ENCODE measurements around the gene ZGLP1. TPM values are rescaled to one million over a fixed set of nuclear protein-coding genes. Genes with fewer than 3 reads are reported as not detected.

ZGLP1 gene
- polyA plus RNA-seq, 1 donor (not counting 4 experiments of a cell fraction or from before 2014, with no cell fraction given), result 0.43 TPM

- Histone ChIP-seq H3K9me1 (ENCODE audit: control insufficient read depth, extremely low read depth, insufficient read depth, low read length) (no peaks in the 10 kb centered on the region), H3K79me2 (ENCODE audit: control insufficient read depth, insufficient read depth, low read length) (no peaks in the 10 kb centered on the region), H3K4me3 (ENCODE audit: control insufficient read depth in 2 of 3, extremely low read depth in 1 of 3, insufficient read depth in 2 of 3, low read depth in 1 of 3, low read length in 3 of 3) (peak overlapping the region; percentile 31 to 66 (median 57)), H3K27me3 (ENCODE audit: control insufficient read depth, extremely low read depth, insufficient read depth, low read length) (peaks cover 88% of the 10 kb centered on the region), H3K4me2 (ENCODE audit: control insufficient read depth, extremely low read depth, insufficient read depth, low read depth, low read length) (peak overlapping the region; percentile 90), H2AFZ (ENCODE audit: control insufficient read depth, low read length) (peak overlapping the region; percentile 56), H3K27ac (ENCODE audit: control insufficient read depth, insufficient read depth, low read length) (no peak overlapping the region), H3K9ac (ENCODE audit: control insufficient read depth, extremely low read depth, insufficient read depth, low read length) (peak overlapping the region; percentile 28), H3K4me1 (ENCODE audit: control insufficient read depth, extremely low read depth, insufficient read depth, low read length) (peaks cover 27% of the 10 kb centered on the region), H4K20me1 (ENCODE audit: control insufficient read depth, extremely low read depth, insufficient read depth, low read length) (no peaks in the 10 kb centered on the region), H3K9me3 (ENCODE audit: control insufficient read depth, low read depth, low read length) (no peaks in the 10 kb centered on the region), H3K36me3 (ENCODE audit: control insufficient read depth in 2 of 2, extremely low read depth in 1 of 2, insufficient read depth in 2 of 2, low read length in 2 of 2) (no peaks in the 10 kb centered on the region)
- no peak for FAIRE-seq
- TF ChIP-seq, protein P1, sequence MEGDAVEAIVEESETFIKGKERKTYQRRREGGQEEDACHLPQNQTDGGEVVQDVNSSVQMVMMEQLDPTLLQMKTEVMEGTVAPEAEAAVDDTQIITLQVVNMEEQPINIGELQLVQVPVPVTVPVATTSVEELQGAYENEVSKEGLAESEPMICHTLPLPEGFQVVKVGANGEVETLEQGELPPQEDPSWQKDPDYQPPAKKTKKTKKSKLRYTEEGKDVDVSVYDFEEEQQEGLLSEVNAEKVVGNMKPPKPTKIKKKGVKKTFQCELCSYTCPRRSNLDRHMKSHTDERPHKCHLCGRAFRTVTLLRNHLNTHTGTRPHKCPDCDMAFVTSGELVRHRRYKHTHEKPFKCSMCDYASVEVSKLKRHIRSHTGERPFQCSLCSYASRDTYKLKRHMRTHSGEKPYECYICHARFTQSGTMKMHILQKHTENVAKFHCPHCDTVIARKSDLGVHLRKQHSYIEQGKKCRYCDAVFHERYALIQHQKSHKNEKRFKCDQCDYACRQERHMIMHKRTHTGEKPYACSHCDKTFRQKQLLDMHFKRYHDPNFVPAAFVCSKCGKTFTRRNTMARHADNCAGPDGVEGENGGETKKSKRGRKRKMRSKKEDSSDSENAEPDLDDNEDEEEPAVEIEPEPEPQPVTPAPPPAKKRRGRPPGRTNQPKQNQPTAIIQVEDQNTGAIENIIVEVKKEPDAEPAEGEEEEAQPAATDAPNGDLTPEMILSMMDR (optimal IDR thresholded peaks at IDR 0.05 in 1 of 3, IDR thresholded peaks at IDR 0.05 in 1 of 3, conservative IDR thresholded peaks at IDR 0.05 in 1 of 3; ENCODE audit: extremely low read depth in 1 of 3, insufficient read depth in 2 of 3, low read length in 3 of 3), result no peak
- peak; percentile 33 for TF ChIP-seq EZH2 (IDR thresholded peaks at IDR 0.05; ENCODE audit: low read length)
- DNase-seq (ENCODE audit: low read depth, low spot score), result no peak
- dilution Hi-C loops (cut with MboI; ENCODE audit: extremely low pct_ligation_motif_present, low sequenced_read_pairs), result no loop called here
Measured at GRCh38 chr19:10291554-10292205, 17.9 kb downstream of the ZGLP1 start.

DNA sequence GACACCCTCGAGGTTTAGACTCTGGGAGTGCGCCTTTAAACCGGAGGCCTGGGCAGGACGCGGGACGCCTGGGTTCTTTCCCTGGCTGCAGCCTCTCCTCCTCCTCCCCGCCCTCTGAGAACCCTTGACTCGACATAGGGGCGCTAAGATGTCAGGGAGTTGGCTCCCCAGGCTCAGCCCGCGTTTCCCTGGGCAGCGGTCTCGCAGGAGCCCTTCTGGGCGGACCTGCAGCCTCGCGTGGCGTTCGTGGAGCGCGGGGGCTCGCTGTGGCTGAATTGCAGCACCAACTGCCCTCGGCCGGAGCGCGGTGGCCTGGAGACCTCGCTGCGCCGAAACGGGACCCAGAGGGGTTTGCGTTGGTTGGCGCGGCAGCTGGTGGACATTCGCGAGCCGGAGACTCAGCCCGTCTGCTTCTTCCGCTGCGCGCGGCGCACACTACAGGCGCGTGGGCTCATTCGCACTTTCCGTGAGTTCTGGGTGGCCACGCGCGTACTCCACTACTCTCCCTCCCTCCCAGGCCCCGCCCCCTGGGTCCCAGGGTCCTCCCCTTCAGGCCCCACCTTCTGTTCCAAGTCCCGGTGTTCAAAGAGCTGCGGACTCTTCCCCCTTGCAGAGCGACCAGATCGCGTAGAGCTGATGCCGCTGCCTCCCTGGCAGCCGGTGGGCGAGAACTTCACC, 18.6 kb downstream of the ZGLP1 start:
- Histone ChIP-seq H3K27me3 (ENCODE audit: control insufficient read depth, extremely low read depth, insufficient read depth, low read length) (peaks cover 81% of the 10 kb centered on the region), H3K4me3 (ENCODE audit: control insufficient read depth in 2 of 3, extremely low read depth in 1 of 3, insufficient read depth in 2 of 3, low read depth in 1 of 3, low read length in 3 of 3) (peak overlapping the region; percentile 31 to 66 (median 57)), H2AFZ (ENCODE audit: control insufficient read depth, low read length) (peak overlapping the region; percentile 56), H3K27ac (ENCODE audit: control insufficient read depth, insufficient read depth, low read length) (no peak overlapping the region), H3K4me2 (ENCODE audit: control insufficient read depth, extremely low read depth, insufficient read depth, low read depth, low read length) (peak overlapping the region; percentile 90), H3K79me2 (ENCODE audit: control insufficient read depth, insufficient read depth, low read length) (no peaks in the 10 kb centered on the region), H3K9ac (ENCODE audit: control insufficient read depth, extremely low read depth, insufficient read depth, low read length) (peak overlapping the region; percentile 28), H3K9me1 (ENCODE audit: control insufficient read depth, extremely low read depth, insufficient read depth, low read length) (no peaks in the 10 kb centered on the region), H3K9me3 (ENCODE audit: control insufficient read depth, low read depth, low read length) (no peaks in the 10 kb centered on the region), H4K20me1 (ENCODE audit: control insufficient read depth, extremely low read depth, insufficient read depth, low read length) (no peaks in the 10 kb centered on the region), H3K36me3 (ENCODE audit: control insufficient read depth in 2 of 2, extremely low read depth in 1 of 2, insufficient read depth in 2 of 2, low read length in 2 of 2) (no peaks in the 10 kb centered on the region), H3K4me1 (ENCODE audit: control insufficient read depth, extremely low read depth, insufficient read depth, low read length) (peaks cover 34% of the 10 kb centered on the region)
- DNase-seq (ENCODE audit: low read depth, low spot score) (no peak), FAIRE-seq (no peak)
- dilution Hi-C loops (cut with MboI; ENCODE audit: extremely low pct_ligation_motif_present, low sequenced_read_pairs), result no loop called here
- TF ChIP-seq EZH2 (IDR thresholded peaks at IDR 0.05; ENCODE audit: low read length), result no peak
